Stimulated activated CD4-positive, alpha-beta T cell treated with anti-CD3 and anti-CD28 coated beads, Interleukin-1b, Interleukin-23, amount 100 ng/mL, for 24 hours (primary cell): ENCODE results near the gene POU2AF1.

Experiments used
- DNase-seq, 4 experiments: peaks; one replicate each; pipeline ENCODE4 v3.0.0-alpha.2; 2020; ENCODE audit warnings: low read depth in 4 of 4, low spot score in 1 of 4

POU2AF1 gene

DNA sequence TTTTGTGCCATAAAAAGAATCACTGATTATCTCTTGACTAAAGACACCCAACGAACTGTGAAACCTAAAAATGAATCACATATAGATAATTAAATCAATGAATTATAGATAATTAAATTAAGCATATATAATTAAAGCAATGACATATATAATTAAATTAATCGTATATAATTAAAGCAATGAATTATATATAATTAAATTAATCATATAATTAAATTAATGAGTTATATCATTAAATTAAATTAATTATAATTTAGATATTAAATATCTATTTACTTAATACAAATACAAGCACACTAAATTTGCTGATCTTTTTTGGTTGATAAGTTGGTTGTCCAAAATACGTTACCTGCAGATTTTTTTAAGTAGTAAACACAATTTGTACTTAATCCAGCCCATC is 30.9 kb downstream of the POU2AF1 start:
- DNase-seq: no peak

DNA sequence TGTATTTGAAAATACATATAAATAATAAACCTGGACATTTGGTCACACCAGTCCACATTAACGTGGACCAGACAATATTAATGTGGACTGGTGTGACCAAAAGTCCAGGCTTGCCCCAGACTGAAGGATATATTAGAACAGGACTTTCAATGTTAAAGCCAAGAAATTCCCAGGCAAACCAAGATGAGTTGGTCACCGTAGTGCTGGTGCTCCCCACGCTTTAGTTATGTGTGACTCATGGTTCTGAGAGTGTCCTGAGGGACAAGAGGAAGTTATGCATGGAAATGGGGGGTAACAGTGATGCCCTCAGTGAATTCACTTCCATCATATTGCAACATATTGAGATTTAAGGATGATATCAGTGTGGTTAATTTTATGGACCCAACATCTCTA is 31.4 kb downstream of the POU2AF1 start:
- DNase-seq: no peak

GRCh38 chr11:111347002-111347722 is 31.9 kb downstream of the POU2AF1 start:
- no peak for DNase-seq

- DNase-seq: no peak
Measured at GRCh38 chr11:111344032-111344431, 35.0 kb downstream of the POU2AF1 start.

GRCh38 chr11:111342329-111342728 is 36.7 kb downstream of the POU2AF1 start:
- DNase-seq: no peak

GRCh38 chr11:111339758-111340388 is 39.2 kb downstream of the POU2AF1 start:
- no peak for DNase-seq

DNA sequence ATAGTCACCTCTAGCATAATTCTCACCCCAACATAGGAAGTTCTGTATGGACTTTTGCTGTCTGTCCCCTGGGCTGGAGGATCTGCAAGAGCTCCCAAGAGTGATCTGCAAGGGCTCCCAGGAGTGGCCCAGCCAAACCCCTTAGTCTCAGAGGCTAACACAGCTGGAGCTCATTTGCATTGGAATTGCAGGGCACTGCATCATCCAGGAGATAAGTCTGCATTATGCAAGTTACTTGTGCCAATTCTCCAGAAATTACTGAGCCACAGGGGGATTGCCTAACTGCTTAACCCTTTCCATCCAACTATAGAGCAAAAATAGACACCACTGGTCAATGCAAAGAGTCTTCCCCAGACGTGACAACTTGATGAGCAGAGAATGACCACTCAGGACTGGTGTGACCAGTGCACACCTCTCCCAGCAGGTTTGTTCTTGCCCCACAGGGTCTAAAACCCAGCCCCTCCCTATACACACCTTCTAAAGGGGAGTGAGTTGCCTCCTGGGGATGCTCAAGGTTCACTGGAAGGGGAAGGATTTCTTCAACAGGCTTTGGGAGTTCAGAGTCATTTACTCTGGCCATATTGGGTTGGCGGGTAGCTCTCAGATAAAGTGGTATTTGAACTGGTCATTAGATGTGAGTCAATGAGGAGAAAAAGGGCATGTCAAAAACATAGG is 42.4 kb downstream of the POU2AF1 start:
- no peak for DNase-seq

DNA sequence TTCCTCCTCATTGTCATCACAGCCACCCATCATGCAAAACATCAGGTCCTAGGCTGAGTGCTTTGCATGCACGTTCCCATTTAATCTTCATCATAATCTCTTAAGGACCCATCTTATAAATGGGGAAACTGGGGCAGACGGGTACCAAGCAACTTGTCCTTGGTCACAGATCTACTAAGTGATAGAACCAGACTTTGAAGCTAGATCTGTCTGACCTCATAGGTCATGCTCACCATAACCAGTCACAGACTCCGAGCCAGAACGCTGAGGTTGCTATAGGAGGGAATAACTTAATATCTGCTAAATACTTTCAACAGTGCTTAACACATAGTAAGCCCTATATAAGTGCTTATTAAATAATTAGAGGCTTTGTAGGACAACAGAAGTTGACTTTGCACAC is 43.0 kb downstream of the POU2AF1 start:
- DNase-seq: no peak

DNA sequence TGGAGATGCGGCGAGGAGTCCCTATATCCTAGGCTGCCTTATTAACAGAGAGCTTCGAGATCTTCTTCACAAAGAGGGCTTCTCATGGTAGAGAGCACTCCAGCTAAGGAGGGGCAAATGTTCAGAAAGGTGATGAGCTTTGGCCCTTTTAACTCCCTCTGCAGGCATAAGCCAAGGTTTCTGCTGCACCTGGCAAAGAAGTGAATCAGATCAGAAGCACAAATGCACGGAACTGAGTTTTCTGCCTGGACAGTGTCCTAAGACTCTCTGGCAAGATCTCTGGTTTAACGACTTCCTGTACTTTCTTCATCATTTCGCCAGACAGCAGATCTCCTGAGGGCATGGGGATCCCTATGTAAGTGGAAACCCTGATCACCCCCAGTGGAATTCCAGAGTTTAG is 43.5 kb downstream of the POU2AF1 start:
- no peak for DNase-seq

GRCh38 chr11:111334532-111335502 is 44.3 kb downstream of the POU2AF1 start:
- DNase-seq: no peak

GRCh38 chr11:111331711-111332479 is 47.2 kb downstream of the POU2AF1 start:
- DNase-seq: no peak

DNA sequence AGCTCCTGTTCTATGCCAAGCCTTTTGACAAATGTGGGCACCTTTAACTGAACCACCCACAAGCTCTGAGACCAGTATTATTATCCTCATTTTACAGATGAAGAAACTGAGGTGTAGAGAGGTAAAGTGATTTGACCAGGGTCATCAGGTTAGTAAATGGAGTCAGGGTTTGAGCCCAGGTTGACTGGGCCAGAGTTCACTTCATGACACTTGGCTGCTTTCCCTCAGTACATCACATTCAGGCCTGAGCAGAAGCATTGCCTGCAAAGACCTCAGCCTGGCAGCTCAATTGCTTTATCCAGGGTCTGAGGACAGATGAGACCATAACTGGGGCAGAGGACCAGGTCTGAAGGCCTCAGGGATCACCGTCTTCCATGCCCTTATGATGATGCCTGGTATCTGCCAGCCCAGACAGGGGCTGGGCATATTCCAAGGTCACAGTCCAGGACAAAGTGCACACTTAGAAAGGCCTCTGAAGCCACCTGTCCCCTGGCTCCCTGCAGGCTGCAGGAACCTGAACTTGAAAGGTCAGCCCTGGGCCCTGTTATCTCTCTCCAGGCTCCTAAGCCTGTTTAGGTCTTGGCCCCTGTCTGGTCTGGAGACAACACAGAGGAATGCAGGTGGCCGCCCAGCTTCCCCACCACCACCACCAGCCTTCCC is 48.7 kb downstream of the POU2AF1 start:
- no peak for DNase-seq

GRCh38 chr11:111329306-111330204 is 49.5 kb downstream of the POU2AF1 start:
- DNase-seq: no peak

GRCh38 chr11:111327908-111328624 is 51.0 kb downstream of the POU2AF1 start:
- no peak for DNase-seq

- DNase-seq: no peak
Measured at GRCh38 chr11:111326824-111327223, 52.3 kb downstream of the POU2AF1 start.

- no peak for DNase-seq
Measured at GRCh38 chr11:111325259-111325658, 53.8 kb downstream of the POU2AF1 start.

GRCh38 chr11:111324277-111324720 is 54.8 kb downstream of the POU2AF1 start:
- DNase-seq: no peak

DNA sequence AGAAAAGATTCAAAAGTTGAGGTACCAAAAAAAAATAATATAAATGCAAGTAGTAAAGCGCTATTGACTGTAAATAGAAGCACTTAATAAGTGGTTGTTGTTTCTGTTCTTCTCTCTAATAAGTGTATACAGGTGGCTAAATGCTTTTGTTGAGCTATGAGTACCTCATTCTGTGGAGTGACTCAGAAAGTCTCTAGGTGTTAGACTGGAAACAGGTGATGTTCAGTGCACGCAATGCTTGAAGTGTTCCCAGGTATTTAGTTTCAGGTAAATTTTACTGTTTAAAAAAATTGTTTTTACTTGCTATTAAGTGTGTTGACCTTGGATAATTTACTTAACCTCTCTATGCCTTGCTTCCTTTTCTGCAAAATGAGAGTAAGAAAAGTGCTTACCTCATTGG is 56.5 kb downstream of the POU2AF1 start:
- DNase-seq: no peak
